HepG2 (cell line): ENCODE measurements around the gene ARMC2. TPM values are rescaled to one million over a fixed set of nuclear protein-coding genes. Genes with fewer than 3 reads are reported as not detected.

Source experiments
- ARID2 ChIP-seq: sonication (generic); formaldehyde crosslinking; IDR thresholded peaks from 2 replicates; pipeline ENCODE4 v1.8.1; 2022; ENCODE audit warnings: mild to moderate bottlenecking, missing genetic modification reagents, borderline replicate concordance
- CREM ChIP-seq, 2 experiments: sonication (generic) in 1 of 2; formaldehyde crosslinking in 1 of 2; IDR thresholded peaks; 2 replicates each; pipeline versions ENCODE4 v1.4.0 to v1.6.1; 2016 to 2020; ENCODE audit warnings: antibody characterized with exemption in 1 of 2, mild to moderate bottlenecking in 1 of 2, missing genetic modification reagents in 1 of 2
- FOXA3 ChIP-seq: IDR thresholded peaks from 2 replicates; pipeline ENCODE4 v1.6.1; 2016; ENCODE audit warnings: missing genetic modification reagents, missing compliant biosample characterization
- GABPB1 ChIP-seq: IDR thresholded peaks from 2 replicates; pipeline ENCODE4 v1.6.1; 2016; ENCODE audit warnings: mild to moderate bottlenecking, missing genetic modification reagents, moderate library complexity, missing compliant biosample characterization
- GATAD2A ChIP-seq: IDR thresholded peaks from 2 replicates; pipeline ENCODE4 v1.6.1; 2016
- HDAC1 ChIP-seq: sonication (generic); formaldehyde crosslinking; IDR thresholded peaks from 2 replicates; pipeline ENCODE4 v1.5.1; 2020; ENCODE audit warnings: mild to moderate bottlenecking, missing genetic modification reagents
- JUN ChIP-seq: sonication (generic); formaldehyde crosslinking; IDR thresholded peaks from 2 replicates; pipeline ENCODE4 v1.4.0; 2020; ENCODE audit warnings: mild to moderate bottlenecking, missing genetic modification reagents
- JUND ChIP-seq: sonication (generic); formaldehyde crosslinking; IDR thresholded peaks from 2 replicates; pipeline ENCODE4 v1.8.0; 2022; ENCODE audit warnings: mild to moderate bottlenecking, missing genetic modification reagents
- KLF15 ChIP-seq: sonication (generic); formaldehyde crosslinking; IDR thresholded peaks from 2 replicates; pipeline ENCODE4 v1.8.1; 2023; ENCODE audit warnings: borderline replicate concordance, mild to moderate bottlenecking, inconsistent platforms, missing genetic modification reagents, mixed read lengths
- NCOR1 ChIP-seq: fragments of 200-600 bp; sonication (generic); IDR thresholded peaks from 2 replicates; pipeline ENCODE4 v1.7.0; 2017; ENCODE audit warnings: antibody characterized with exemption, low read length, borderline replicate concordance
- SOX6 ChIP-seq, 2 experiments: fragments of 450-650 bp in 1 of 2; sonication (generic) in 1 of 2; formaldehyde crosslinking in 1 of 2; IDR thresholded peaks; 2 replicates each; pipeline versions ENCODE4 v1.4.0 to v1.6.1; 2017 to 2020; ENCODE audit warnings: antibody characterized with exemption in 1 of 2, mild to moderate bottlenecking in 1 of 2, missing genetic modification reagents in 1 of 2
- ZEB1 ChIP-seq: IDR thresholded peaks from 2 replicates; pipeline ENCODE4 v1.6.1; 2012; ENCODE audit warnings: mild to moderate bottlenecking, low read depth, inconsistent platforms; ENCODE audit not compliant: insufficient replicate concordance
- ZNF337 ChIP-seq: sonication (generic); formaldehyde crosslinking; IDR thresholded peaks from 2 replicates; pipeline ENCODE4 v1.5.1; 2020; ENCODE audit warnings: missing genetic modification reagents, low read depth, mild to moderate bottlenecking, borderline replicate concordance
- ZNF432 ChIP-seq: sonication (generic); formaldehyde crosslinking; IDR thresholded peaks from 2 replicates; pipeline ENCODE4 v1.5.0; 2020; ENCODE audit warnings: missing genetic modification reagents, mild to moderate bottlenecking, borderline replicate concordance
- ZNF589 ChIP-seq: sonication (generic); formaldehyde crosslinking; conservative IDR thresholded peaks from 2 replicates; pipeline ENCODE4 v1.8.0; 2022; ENCODE audit warnings: mild to moderate bottlenecking, moderate library complexity, missing genetic modification reagents
- ZNF792 ChIP-seq: IDR thresholded peaks from 2 replicates; pipeline ENCODE4 v1.6.1; 2016
- polyA plus RNA-seq, 8 experiments: library from polyadenylated mRNA; depleted of rRNA in 3 of 8; stranded (reverse) in 7 of 8; unstranded in 1 of 8; fragments of >200 nt; fragmentation: Illumina TruSeq in 4 of 8; extraction: Trizol in 4 of 8; gene quantifications; 2 replicates each; pipeline versions ENCODE4 v1.2.1 to v1.2.3, GENCODE V29; 2011 to 2016; ENCODE audit warnings: low read depth in 4 of 8, missing spikeins in 1 of 8, mixed read lengths in 1 of 8; ENCODE audit not compliant: insufficient read depth in 1 of 8
- total RNA-seq, 5 experiments: library from RNA; depleted of rRNA; stranded (reverse); fragments of >200 nt; fragmentation: Illumina TruSeq; extraction: Trizol; gene quantifications; 2 replicates each; pipeline ENCODE4 v1.2.3, GENCODE V29; 2016; ENCODE audit warnings: low read depth in 1 of 5
- TF ChIP-seq, protein P1 (sequence below), 2 experiments: sonication (generic) in 1 of 2; formaldehyde crosslinking in 1 of 2; IDR thresholded peaks; 2 replicates each; pipeline versions ENCODE4 v1.6.1 to v1.9.0; 2014 to 2022; ENCODE audit warnings: antibody characterized with exemption in 1 of 2, borderline replicate concordance in 1 of 2, inconsistent platforms in 1 of 2, low read depth in 1 of 2, missing genetic modification reagents in 1 of 2
- TF ChIP-seq, protein P2 (sequence below): sonication (generic); formaldehyde crosslinking; IDR thresholded peaks from 2 replicates; pipeline ENCODE4 v1.4.0; 2020; ENCODE audit warnings: missing genetic modification reagents
- TF ChIP-seq, protein P3 (sequence below): sonication (generic); formaldehyde crosslinking; IDR thresholded peaks from 2 replicates; pipeline ENCODE4 v1.8.0; 2022; ENCODE audit warnings: mild to moderate bottlenecking, missing genetic modification reagents, moderate library complexity
- TF ChIP-seq, protein P4 (sequence below): sonication (generic); formaldehyde crosslinking; conservative IDR thresholded peaks from 2 replicates; pipeline ENCODE4 v1.4.0; 2020; ENCODE audit warnings: missing genetic modification reagents

The ARMC2 gene
- total and polyA plus RNA-seq, 2 of the 13 experiments (the other 11 are each of a cell fraction or from before 2014, with no cell fraction given), result 1.4 to 3.2 TPM

DNA sequence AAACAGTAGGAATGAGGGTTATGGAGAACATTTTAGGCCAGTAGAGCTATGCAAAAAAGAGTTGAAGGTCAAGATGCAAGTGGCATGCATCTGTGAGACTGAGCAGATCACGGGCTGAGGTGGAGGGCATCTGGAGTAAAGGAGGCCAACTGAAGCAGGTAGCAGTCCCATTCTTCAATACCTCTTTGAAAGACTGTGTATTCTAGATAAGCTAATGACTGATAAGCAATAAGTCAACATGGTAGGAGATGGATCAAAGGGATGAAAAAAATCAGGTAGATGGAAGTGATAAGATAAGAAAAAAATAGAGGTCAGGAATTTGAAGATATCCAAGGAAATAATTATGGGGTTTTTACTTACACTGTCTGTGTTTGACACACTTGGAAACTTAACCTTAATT, 55.6 kb downstream of the ARMC2 start (continued):
- TF ChIP-seq, protein P1, sequence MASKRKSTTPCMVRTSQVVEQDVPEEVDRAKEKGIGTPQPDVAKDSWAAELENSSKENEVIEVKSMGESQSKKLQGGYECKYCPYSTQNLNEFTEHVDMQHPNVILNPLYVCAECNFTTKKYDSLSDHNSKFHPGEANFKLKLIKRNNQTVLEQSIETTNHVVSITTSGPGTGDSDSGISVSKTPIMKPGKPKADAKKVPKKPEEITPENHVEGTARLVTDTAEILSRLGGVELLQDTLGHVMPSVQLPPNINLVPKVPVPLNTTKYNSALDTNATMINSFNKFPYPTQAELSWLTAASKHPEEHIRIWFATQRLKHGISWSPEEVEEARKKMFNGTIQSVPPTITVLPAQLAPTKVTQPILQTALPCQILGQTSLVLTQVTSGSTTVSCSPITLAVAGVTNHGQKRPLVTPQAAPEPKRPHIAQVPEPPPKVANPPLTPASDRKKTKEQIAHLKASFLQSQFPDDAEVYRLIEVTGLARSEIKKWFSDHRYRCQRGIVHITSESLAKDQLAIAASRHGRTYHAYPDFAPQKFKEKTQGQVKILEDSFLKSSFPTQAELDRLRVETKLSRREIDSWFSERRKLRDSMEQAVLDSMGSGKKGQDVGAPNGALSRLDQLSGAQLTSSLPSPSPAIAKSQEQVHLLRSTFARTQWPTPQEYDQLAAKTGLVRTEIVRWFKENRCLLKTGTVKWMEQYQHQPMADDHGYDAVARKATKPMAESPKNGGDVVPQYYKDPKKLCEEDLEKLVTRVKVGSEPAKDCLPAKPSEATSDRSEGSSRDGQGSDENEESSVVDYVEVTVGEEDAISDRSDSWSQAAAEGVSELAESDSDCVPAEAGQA (IDR thresholded peaks at IDR 0.05; ENCODE audit: low read depth), result no peak
- TF ChIP-seq, protein P1 (CRISPR knock-in tag; IDR thresholded peaks at IDR 0.05; ENCODE audit: borderline replicate concordance), result no peak
- TF ChIP-seq ZNF589 (CRISPR knock-in tag), result no peak
- TF ChIP-seq ZNF792, result 0 out of 2 replicates have a peak, but pooled peaks have one; percentile 26
- peak; percentile 54; the same call in 1 of the 2 replicates for TF ChIP-seq CREM (IDR thresholded peaks at IDR 0.05)
- TF ChIP-seq CREM (CRISPR knock-in tag; IDR thresholded peaks at IDR 0.05), result no peak
- no peak for TF ChIP-seq ZNF432 (CRISPR knock-in tag)
- TF ChIP-seq, protein P2, sequence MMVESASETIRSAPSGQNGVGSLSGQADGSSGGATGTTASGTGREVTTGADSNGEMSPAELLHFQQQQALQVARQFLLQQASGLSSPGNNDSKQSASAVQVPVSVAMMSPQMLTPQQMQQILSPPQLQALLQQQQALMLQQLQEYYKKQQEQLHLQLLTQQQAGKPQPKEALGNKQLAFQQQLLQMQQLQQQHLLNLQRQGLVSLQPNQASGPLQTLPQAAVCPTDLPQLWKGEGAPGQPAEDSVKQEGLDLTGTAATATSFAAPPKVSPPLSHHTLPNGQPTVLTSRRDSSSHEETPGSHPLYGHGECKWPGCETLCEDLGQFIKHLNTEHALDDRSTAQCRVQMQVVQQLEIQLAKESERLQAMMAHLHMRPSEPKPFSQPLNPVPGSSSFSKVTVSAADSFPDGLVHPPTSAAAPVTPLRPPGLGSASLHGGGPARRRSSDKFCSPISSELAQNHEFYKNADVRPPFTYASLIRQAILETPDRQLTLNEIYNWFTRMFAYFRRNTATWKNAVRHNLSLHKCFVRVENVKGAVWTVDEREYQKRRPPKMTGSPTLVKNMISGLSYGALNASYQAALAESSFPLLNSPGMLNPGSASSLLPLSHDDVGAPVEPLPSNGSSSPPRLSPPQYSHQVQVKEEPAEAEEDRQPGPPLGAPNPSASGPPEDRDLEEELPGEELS, result peak; percentile 43; the same call in 1 of the 2 replicates
- TF ChIP-seq HDAC1, result peak; percentile 51; the same call in 1 of the 2 replicates
- TF ChIP-seq, protein P3, sequence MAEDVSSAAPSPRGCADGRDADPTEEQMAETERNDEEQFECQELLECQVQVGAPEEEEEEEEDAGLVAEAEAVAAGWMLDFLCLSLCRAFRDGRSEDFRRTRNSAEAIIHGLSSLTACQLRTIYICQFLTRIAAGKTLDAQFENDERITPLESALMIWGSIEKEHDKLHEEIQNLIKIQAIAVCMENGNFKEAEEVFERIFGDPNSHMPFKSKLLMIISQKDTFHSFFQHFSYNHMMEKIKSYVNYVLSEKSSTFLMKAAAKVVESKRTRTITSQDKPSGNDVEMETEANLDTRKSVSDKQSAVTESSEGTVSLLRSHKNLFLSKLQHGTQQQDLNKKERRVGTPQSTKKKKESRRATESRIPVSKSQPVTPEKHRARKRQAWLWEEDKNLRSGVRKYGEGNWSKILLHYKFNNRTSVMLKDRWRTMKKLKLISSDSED, result no peak
- peak; percentile 90 for TF ChIP-seq FOXA3 (CRISPR knock-in tag)
- TF ChIP-seq NCOR1, result no peak
- TF ChIP-seq JUN, result no peak
- TF ChIP-seq ARID2, result no peak
- TF ChIP-seq, protein P4, sequence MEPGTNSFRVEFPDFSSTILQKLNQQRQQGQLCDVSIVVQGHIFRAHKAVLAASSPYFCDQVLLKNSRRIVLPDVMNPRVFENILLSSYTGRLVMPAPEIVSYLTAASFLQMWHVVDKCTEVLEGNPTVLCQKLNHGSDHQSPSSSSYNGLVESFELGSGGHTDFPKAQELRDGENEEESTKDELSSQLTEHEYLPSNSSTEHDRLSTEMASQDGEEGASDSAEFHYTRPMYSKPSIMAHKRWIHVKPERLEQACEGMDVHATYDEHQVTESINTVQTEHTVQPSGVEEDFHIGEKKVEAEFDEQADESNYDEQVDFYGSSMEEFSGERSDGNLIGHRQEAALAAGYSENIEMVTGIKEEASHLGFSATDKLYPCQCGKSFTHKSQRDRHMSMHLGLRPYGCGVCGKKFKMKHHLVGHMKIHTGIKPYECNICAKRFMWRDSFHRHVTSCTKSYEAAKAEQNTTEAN (CRISPR knock-in tag), result no peak
- TF ChIP-seq GATAD2A (CRISPR knock-in tag), result peak; percentile 74
- no peak for TF ChIP-seq ZNF337
- TF ChIP-seq SOX6 (IDR thresholded peaks at IDR 0.05), result no peak
- TF ChIP-seq SOX6 (CRISPR knock-in tag; IDR thresholded peaks at IDR 0.05), result peak; percentile 70
- TF ChIP-seq KLF15, result no peak
- TF ChIP-seq ZEB1, result peak; percentile 98
- 0 out of 2 replicates have a peak, but pooled peaks have one; percentile 20 for TF ChIP-seq JUND (CRISPR knock-in tag)
- TF ChIP-seq GABPB1 (CRISPR knock-in tag), result no peak
